Spinal cord (tissue), 10 donors: ENCODE results near the gene ARHGAP10. TPM values are rescaled to one million over a fixed set of nuclear protein-coding genes. Genes with fewer than 3 reads are reported as not detected.

Source experiments
- DNase-seq, 6 donors: peaks; one replicate each; pipeline versions ENCODE4 v3.0.0 to v3.0.0-alpha.2; 2013 to 2015; ENCODE audit warnings: low spot score in 6 of 6, low read depth in 4 of 6
- H3K27ac ChIP-seq: one replicate; pipeline ENCODE4 v1.5.1; 2013; ENCODE audit warnings: low read depth, low read length, control low read depth
- H3K27me3 ChIP-seq: one replicate; pipeline ENCODE4 v1.6.1; 2013; ENCODE audit warnings: low read length; ENCODE audit not compliant: control insufficient read depth, insufficient read depth
- H3K36me3 ChIP-seq: one replicate; pipeline ENCODE4 v1.6.1; 2013; ENCODE audit warnings: low read length; ENCODE audit not compliant: control insufficient read depth, insufficient read depth
- H3K4me1 ChIP-seq: one replicate; pipeline ENCODE4 v1.6.1; 2013; ENCODE audit warnings: low read length; ENCODE audit not compliant: control insufficient read depth, insufficient read depth
- H3K4me3 ChIP-seq: one replicate; pipeline ENCODE4 v1.5.1; 2013; ENCODE audit warnings: low read depth, low read length, control low read depth
- H3K9me3 ChIP-seq: one replicate; pipeline ENCODE4 v1.6.1; 2013; ENCODE audit warnings: low read length; ENCODE audit not compliant: control insufficient read depth, insufficient read depth
- WGBS: methylation state at CpG from one replicate; pipeline ENCODE4 v1.1.5; 2013; ENCODE audit warnings: missing lambda C conversion rate; ENCODE audit not compliant: insufficient coverage; 5-methylcytosine and 5-hydroxymethylcytosine counted together
- polyA plus RNA-seq, 2 donors: library from polyadenylated mRNA; unstranded; fragments of 120-200 nt; gene quantifications; one replicate each; pipeline ENCODE4 v1.2.1, GENCODE V29; 2013; ENCODE audit not compliant: insufficient read length in 2 of 2
- total RNA-seq, 2 donors: library from RNA; depleted of rRNA in 1 of 2; stranded (reverse); fragments of 120-200 nt in 1 of 2; fragments of >200 nt in 1 of 2; gene quantifications; one replicate each; pipeline versions ENCODE4 v1.2.3 to v1.2.4, GENCODE V29; 2013 to 2014
- donor health status: healthy.

The ARHGAP10 gene
- total and polyA plus RNA-seq, 4 donors: 6.4 to 27.8 (median 17.4) TPM

GRCh38 chr4:147837854-147838253 lies 106.0 kb downstream of the ARHGAP10 start:
- no peak for DNase-seq
- H3K9me3 ChIP-seq: no peaks in the 10 kb centered on the region
- no peaks in the 10 kb centered on the region for H3K36me3 ChIP-seq
- H3K4me3 ChIP-seq: no peak overlapping the region
- H3K27ac ChIP-seq: no peak overlapping the region
- H3K4me1 ChIP-seq: no peaks in the 10 kb centered on the region
- H3K27me3 ChIP-seq: no peaks in the 10 kb centered on the region
- no CpG with 5 or more reads among the region's 1 CpG for WGBS

GRCh38 chr4:147839200-147839599 lies 107.3 kb downstream of the ARHGAP10 start:
- WGBS: no CpG with 5 or more reads among the region's 2 CpGs
- H3K9me3 ChIP-seq: no peaks in the 10 kb centered on the region
- H3K36me3 ChIP-seq: no peaks in the 10 kb centered on the region
- no peak overlapping the region for H3K4me3 ChIP-seq
- no peaks in the 10 kb centered on the region for H3K4me1 ChIP-seq
- H3K27me3 ChIP-seq: no peaks in the 10 kb centered on the region
- no peak for DNase-seq
- no peak overlapping the region for H3K27ac ChIP-seq

GRCh38 chr4:147839663-147840062 lies 107.8 kb downstream of the ARHGAP10 start:
- Histone ChIP-seq H3K36me3 (no peaks in the 10 kb centered on the region), H3K4me3 (no peak overlapping the region), H3K4me1 (no peaks in the 10 kb centered on the region), H3K27ac (no peak overlapping the region), H3K27me3 (no peaks in the 10 kb centered on the region), H3K9me3 (no peaks in the 10 kb centered on the region)
- no peak for DNase-seq
- WGBS: no CpG with 5 or more reads among the region's 3 CpGs

- H3K27me3 ChIP-seq: no peaks in the 10 kb centered on the region
- no peak overlapping the region for H3K27ac ChIP-seq
- WGBS: 60% methylated on average over 2 of the region's 4 CpGs
Measured at GRCh38 chr4:147840838-147841738, 109.2 kb downstream of the ARHGAP10 start.

GRCh38 chr4:147842573-147842972 lies 110.7 kb downstream of the ARHGAP10 start:
- Histone ChIP-seq H3K27ac (no peak overlapping the region), H3K27me3 (no peaks in the 10 kb centered on the region), H3K4me3 (no peak overlapping the region), H3K4me1 (no peaks in the 10 kb centered on the region), H3K36me3 (no peaks in the 10 kb centered on the region), H3K9me3 (no peaks in the 10 kb centered on the region)
- DNase-seq: no peak
- 95% methylated on average over 6 of the region's 6 CpGs for WGBS

More at GRCh38 chr4:147840838-147841738, 109.2 kb downstream of the ARHGAP10 start:
- no peak overlapping the region for H3K4me3 ChIP-seq
- DNase-seq: no peak
- H3K4me1 ChIP-seq: no peaks in the 10 kb centered on the region
- H3K36me3 ChIP-seq: no peaks in the 10 kb centered on the region
- H3K9me3 ChIP-seq: no peaks in the 10 kb centered on the region

- no peak overlapping the region for H3K4me3 ChIP-seq
- H3K27me3 ChIP-seq: no peaks in the 10 kb centered on the region
- 69% methylated on average over 5 of the region's 5 CpGs for WGBS
- H3K4me1 ChIP-seq: peaks cover under 1% of the 10 kb centered on the region
- no peak for DNase-seq
- H3K36me3 ChIP-seq: no peaks in the 10 kb centered on the region
- H3K9me3 ChIP-seq: no peaks in the 10 kb centered on the region
- no peak overlapping the region for H3K27ac ChIP-seq
Measured at GRCh38 chr4:147843162-147843561, 111.3 kb downstream of the ARHGAP10 start.

GRCh38 chr4:147844781-147845180 lies 112.9 kb downstream of the ARHGAP10 start:
- Histone ChIP-seq H3K27ac (no peak overlapping the region), H3K27me3 (no peaks in the 10 kb centered on the region), H3K4me3 (no peak overlapping the region), H3K9me3 (no peaks in the 10 kb centered on the region), H3K4me1 (peaks cover 3% of the 10 kb centered on the region), H3K36me3 (no peaks in the 10 kb centered on the region)
- WGBS: 61% methylated on average over 7 of the region's 7 CpGs
- no peak for DNase-seq

GRCh38 chr4:147846318-147847155 lies 114.6 kb downstream of the ARHGAP10 start:
- Histone ChIP-seq H3K4me1 (peaks cover 3% of the 10 kb centered on the region), H3K27ac (peak overlapping the region; percentile 67), H3K4me3 (no peak overlapping the region), H3K27me3 (no peaks in the 10 kb centered on the region), H3K36me3 (no peaks in the 10 kb centered on the region), H3K9me3 (no peaks in the 10 kb centered on the region)
- WGBS: 0% methylated on average over 2 of the region's 6 CpGs
- peak in 2 of 6 donors; percentile 61 to 67 for DNase-seq

- no peak overlapping the region for H3K4me3 ChIP-seq
- H3K36me3 ChIP-seq: no peaks in the 10 kb centered on the region
- H3K27me3 ChIP-seq: no peaks in the 10 kb centered on the region
- H3K4me1 ChIP-seq: peaks cover 3% of the 10 kb centered on the region
- 71% methylated on average over 4 of the region's 8 CpGs for WGBS
- H3K9me3 ChIP-seq: no peaks in the 10 kb centered on the region
- peak in 1 of 6 donors; percentile 8 for DNase-seq
- peak overlapping the region; percentile 67 for H3K27ac ChIP-seq
Measured at GRCh38 chr4:147847751-147848590, 116.1 kb downstream of the ARHGAP10 start.
